HFF-Myc (cell line): ENCODE measurements around the gene DCHS1.
A peak's percentile ranks its signal among the peaks of the same experiment; 100 is the strongest.
"Not testable (repeated sequence)": the region's sequence is repeated elsewhere in the genome, so short reads cannot be mapped to it uniquely, and the experiment has no call there.

Experiments used
- DNase-seq: peaks from one replicate; pipeline ENCODE4 v3.0.0-alpha.2; 2011; ENCODE audit warnings: low read depth; ENCODE audit errors: extremely low read depth
- H3K4me3 ChIP-seq: replicated peaks from 2 replicates; pipeline ENCODE4 v1.5.1; 2011; ENCODE audit warnings: low read depth, mild to moderate bottlenecking, control low read depth, low read length
- CTCF ChIP-seq: IDR thresholded peaks from 2 replicates; pipeline ENCODE4 v1.5.1; 2012; ENCODE audit warnings: mild to moderate bottlenecking, low read depth, low read length, control low read depth; ENCODE audit errors: missing control alignments

The DCHS1 gene

GRCh38 chr11:6655790-6656583, at the start of gene DCHS1:
Gene DCHS1 (minus strand): TSS chr11:6655809. CDS start chr11:6641613, 14,196 bp downstream.
- no peak for DNase-seq
- no peak for TF ChIP-seq CTCF
- peak within 1 kb of the TSS; percentile 34 for H3K4me3 ChIP-seq

GRCh38 chr11:6703247-6704063, 47.8 kb upstream of the DCHS1 start:
- H3K4me3 ChIP-seq: no peak overlapping the region
- peak; percentile 66 for TF ChIP-seq CTCF
- no peak for DNase-seq

GRCh38 chr11:6701955-6702354, 46.3 kb upstream of the DCHS1 start:
- not testable (repeated sequence) for DNase-seq, H3K4me3 ChIP-seq

- TF ChIP-seq CTCF: no peak
- DNase-seq: no peak
- H3K4me3 ChIP-seq: no peak overlapping the region
Measured at GRCh38 chr11:6695377-6695776, 39.8 kb upstream of the DCHS1 start.

GRCh38 chr11:6694229-6694535, 38.6 kb upstream of the DCHS1 start:
- no peak for TF ChIP-seq CTCF

GRCh38 chr11:6693342-6694228, 38.0 kb upstream of the DCHS1 start:
- TF ChIP-seq CTCF: no peak
- DNase-seq: peak; percentile 65
- H3K4me3 ChIP-seq: no peak overlapping the region

More at GRCh38 chr11:6694229-6694535, 38.6 kb upstream of the DCHS1 start:
- H3K4me3 ChIP-seq: no peak overlapping the region
- DNase-seq: no peak
